Psoas muscle (tissue), 8 donors: Measurements from ENCODE around the gene BARHL2. TPM values are rescaled to one million over a fixed set of nuclear protein-coding genes. Genes with fewer than 3 reads are reported as not detected.
A peak's percentile ranks its signal among the peaks of the same experiment; 100 is the strongest.

Experiments
- ATAC-seq, 4 donors: fragments of 200-7000 bp; cut with Tn5 transposase; one replicate each; pipeline ENCODE4 v1.9.1; 2020; ENCODE audit warnings: moderate library complexity in 3 of 4, mild to moderate bottlenecking in 2 of 4
- DNase-seq, 2 donors: peaks; one replicate each; pipeline ENCODE4 v3.0.0-alpha.2; 2020
- H3K27ac ChIP-seq: fragments of 200-600 bp; one replicate; pipeline ENCODE4 v1.8.0; 2022
- H3K27me3 ChIP-seq, 3 donors: fragments of 200-600 bp in 1 of 3; one replicate each; pipeline versions ENCODE4 v1.6.1 to v1.8.0; 2013 to 2022; ENCODE audit warnings: low read length in 2 of 3, mild to moderate bottlenecking in 2 of 3, moderate library complexity in 1 of 3; ENCODE audit not compliant: insufficient read depth in 3 of 3
- H3K36me3 ChIP-seq, 2 donors: fragments of 200-600 bp in 1 of 2; one replicate each; pipeline versions ENCODE4 v1.6.1 to v1.8.0; 2013 to 2022; ENCODE audit warnings: low read depth in 1 of 2, mild to moderate bottlenecking in 1 of 2, moderate library complexity in 1 of 2; ENCODE audit not compliant: insufficient read depth in 1 of 2
- H3K4me1 ChIP-seq: fragments of 200-600 bp; one replicate; pipeline ENCODE4 v1.8.0; 2022
- H3K4me3 ChIP-seq: fragments of 200-600 bp; one replicate; pipeline ENCODE4 v1.8.0; 2022; ENCODE audit warnings: mild to moderate bottlenecking
- H3K9me3 ChIP-seq: fragments of 200-600 bp; one replicate; pipeline ENCODE4 v1.8.0; 2022
- CTCF ChIP-seq: fragments of 200-600 bp; IDR thresholded peaks from one replicate; pipeline ENCODE4 v1.8.0; 2022; ENCODE audit warnings: antibody characterized with exemption
- WGBS, 3 donors: extraction: QIAGEN DNeasy Blood & Tissue Kit; methylation state at CpG; one replicate each; pipeline versions ENCODE4 v1.1.6 to v1.1.7; 2013; 5-methylcytosine and 5-hydroxymethylcytosine counted together
- intact Hi-C, 2 donors: fragments of 100-400 bp; cut with DNase I; formaldehyde crosslinking; loops; one replicate each; pipeline versions ENCODE4 v1.11.0 to v1.14.2; 2022
- polyA plus RNA-seq, 3 donors: library from polyadenylated mRNA; stranded (reverse); fragments of 200-250 nt; gene quantifications; one replicate each; pipeline ENCODE4 v1.2.3, GENCODE V29; 2013
- total RNA-seq, 4 donors: library from RNA; stranded (reverse); fragmentation: NEBNext Ultra II Directional in 2 of 4; extraction: Animal tissue kit (Norgen Biotek cat#: 25700) in 2 of 4; gene quantifications; one replicate each; pipeline versions ENCODE4 v1.2.1 to v1.2.4, GENCODE V29; 2021 to 2023
- donor health status: healthy with polysubstance abuse.
- donor health status: DM: no; HTN: no; CAD: no; lungs with moderate emphysema.
- donor health status: Bipolar disorder and iron deficiency.
- donor health status: healthy.
- donor health status: DM: yes; HTN: yes; CAD: no.
- donor health status: DM: no; HTN: no; CAD: no.
- donor health status: DM: no; HTN: no; CAD: no.
- donor health status: DM: yes; HTN: yes; CAD: no.

BARHL2 gene
- total and polyA plus RNA-seq, 7 donors, result not detected

DNA sequence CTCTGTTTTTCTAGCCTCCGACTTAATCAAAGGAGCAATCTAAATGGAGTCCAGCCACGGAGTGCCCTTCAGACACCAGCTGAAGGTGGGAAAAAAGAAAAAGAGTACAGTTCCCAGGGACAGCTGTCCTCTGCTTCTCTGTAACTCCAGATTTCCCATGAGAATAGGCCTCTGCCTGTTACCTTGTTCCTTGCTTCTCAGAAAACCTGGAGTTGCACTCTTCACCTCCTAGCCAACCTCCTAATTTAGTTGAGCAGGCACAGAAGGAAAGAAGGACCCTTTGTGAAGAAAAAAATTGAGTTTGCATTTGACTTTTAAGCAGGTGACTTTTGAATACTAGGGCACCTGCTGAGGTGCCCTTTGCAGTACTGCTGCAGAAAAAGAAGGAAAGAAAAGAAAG, 8.3 kb downstream of the BARHL2 start:
- no peak overlapping the region for H3K4me3 ChIP-seq
- TF ChIP-seq CTCF, result no peak
- intact Hi-C loops, result no loop called here
- H3K27me3 ChIP-seq, result peaks cover 25 to 99% (median 50%) of the 10 kb centered on the region in 3 donors
- ATAC-seq, result no peak
- DNase-seq, result no peak
- no peak overlapping the region for H3K27ac ChIP-seq
- peaks cover 10% of the 10 kb centered on the region for H3K4me1 ChIP-seq
- H3K9me3 ChIP-seq, result no peaks in the 10 kb centered on the region
- WGBS, 3 donors, result 23 to 33% (median 25%) methylated on average over 2 of the region's 2 CpGs
- H3K36me3 ChIP-seq, result no peaks in the 10 kb centered on the region

DNA sequence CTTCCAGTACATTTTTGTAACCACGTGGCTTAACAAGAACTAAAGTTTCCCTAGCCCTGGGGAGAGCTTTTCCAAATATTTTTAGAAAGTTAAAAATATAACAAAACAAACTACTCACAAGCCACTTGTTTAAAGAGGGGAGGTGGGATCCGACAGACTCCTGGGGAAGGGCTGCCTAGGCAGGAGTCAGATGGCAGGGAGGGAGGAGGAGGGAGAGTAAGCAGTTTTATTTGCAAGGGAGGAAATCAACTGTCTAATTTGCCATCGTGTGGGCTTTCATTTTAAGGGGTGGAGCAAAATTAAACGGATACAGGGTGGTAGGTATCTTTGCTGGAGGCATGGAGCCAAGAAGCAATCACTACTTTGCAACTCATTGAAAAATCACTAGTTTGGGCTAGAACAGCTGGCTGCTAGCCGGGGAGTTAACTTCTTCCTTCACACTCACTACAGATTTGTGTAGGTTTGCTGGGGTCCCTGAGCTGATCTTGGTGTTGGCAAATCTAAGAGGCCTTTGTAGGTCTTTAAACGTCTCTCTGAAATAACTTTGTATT, 8.8 kb downstream of the BARHL2 start:
- no peak for TF ChIP-seq CTCF
- Histone ChIP-seq H3K27ac (no peak overlapping the region), H3K4me1 (peaks cover 10% of the 10 kb centered on the region), H3K27me3 (peaks cover 25 to 99% (median 44%) of the 10 kb centered on the region in 3 donors), H3K36me3 (no peaks in the 10 kb centered on the region), H3K4me3 (no peak overlapping the region), H3K9me3 (no peaks in the 10 kb centered on the region)
- 8 to 10% (median 8%) methylated on average over 6 of the region's 6 CpGs for WGBS, 3 donors
- intact Hi-C loops, result no loop called here
- no peak for ATAC-seq
- DNase-seq, result no peak

GRCh38 chr1:90707363-90707710, 9.8 kb downstream of the BARHL2 start:
- ATAC-seq (peak in 2 of 4 donors; percentile 55 to 61), DNase-seq (no peak)
- peaks cover 10% of the 10 kb centered on the region for H3K4me1 ChIP-seq
- no peak overlapping the region for H3K27ac ChIP-seq
- intact Hi-C loops, result no loop called here
- WGBS, 3 donors, result 0 to 2% (median 2%) methylated on average over 20 to 21 of the region's 21 CpGs
- TF ChIP-seq CTCF, result no peak
- peak overlapping the region; percentile 44 for H3K4me3 ChIP-seq
- H3K9me3 ChIP-seq, result no peaks in the 10 kb centered on the region
- no peaks in the 10 kb centered on the region for H3K36me3 ChIP-seq
- peaks cover 29 to 97% (median 35%) of the 10 kb centered on the region in 3 donors for H3K27me3 ChIP-seq

DNA sequence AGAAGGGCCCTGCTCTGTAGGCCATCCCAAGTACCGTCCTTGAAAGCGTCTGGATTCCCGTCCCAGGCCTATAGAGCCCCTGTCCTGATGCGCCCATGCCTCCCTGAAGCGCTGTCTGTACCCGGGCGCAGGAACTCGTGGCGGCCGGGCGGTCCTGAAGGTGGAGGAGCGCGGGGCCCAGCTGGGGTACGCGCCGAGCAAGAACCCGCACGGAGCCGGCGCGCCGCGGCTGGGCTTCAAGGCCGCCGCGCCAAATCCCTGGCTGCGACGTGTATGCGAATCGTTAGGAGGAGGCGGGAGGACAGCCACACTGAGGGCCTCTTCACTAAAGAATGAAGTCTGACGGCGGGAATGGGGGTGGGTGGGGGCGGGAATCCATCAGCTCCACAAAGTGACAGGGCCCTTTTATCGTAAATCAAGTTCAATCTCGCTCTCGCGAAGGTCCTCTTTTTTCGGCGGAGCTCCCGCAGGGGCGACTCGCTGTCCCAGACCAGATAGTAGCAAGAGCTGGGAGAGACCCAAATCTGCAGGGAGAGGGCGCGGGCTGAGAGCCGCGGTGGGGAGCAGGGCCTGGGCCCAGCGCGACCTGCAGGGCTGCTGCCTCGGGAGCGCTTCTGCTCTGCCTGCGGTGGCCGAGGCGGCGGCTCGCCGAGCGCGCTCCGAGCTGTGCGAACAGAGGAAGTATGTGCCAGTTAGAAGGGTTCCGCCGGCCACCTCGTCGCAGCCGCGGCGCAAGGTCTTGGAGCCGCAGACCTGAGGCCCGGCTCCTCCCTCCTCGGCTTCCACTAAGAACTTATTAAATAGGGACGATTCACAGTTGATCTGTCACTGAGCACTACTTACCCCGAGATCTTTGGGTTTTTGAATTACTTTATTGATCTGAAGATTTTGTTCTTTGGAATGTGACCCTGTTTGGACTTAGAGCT, 10.4 kb downstream of the BARHL2 start:
- WGBS, 3 donors, result 1% methylated on average over 69 to 73 of the region's 73 CpGs
- Histone ChIP-seq H3K27me3 (peaks cover 33 to 97% (median 34%) of the 10 kb centered on the region in 3 donors), H3K4me3 (peak overlapping the region; percentile 44), H3K4me1 (peaks cover 10% of the 10 kb centered on the region), H3K9me3 (no peaks in the 10 kb centered on the region), H3K36me3 (no peaks in the 10 kb centered on the region), H3K27ac (no peak overlapping the region)
- no peak for TF ChIP-seq CTCF
- DNase-seq (no peak), ATAC-seq (peak; percentile 36 to 80 (median 52))
- intact Hi-C loops, result no loop called here
